NOMO-1 treated with DMSO at 0.1 percent for 48 hours (cell line): ENCODE results near the gene FGF1.

ENCODE experiments used
- DNase-seq: peaks from one replicate; lab custom pipeline; 2025; ENCODE audit not compliant: unreplicated experiment; lab: John Stamatoyannopoulos, UW

The FGF1 gene

GRCh38 chr5:142587354-142587965, 98.4 kb downstream of the FGF1 start:
- DNase-seq = peak; percentile 40

- DNase-seq = no peak
Measured at GRCh38 chr5:142586552-142586951, 99.3 kb downstream of the FGF1 start.

- no peak for DNase-seq
Measured at GRCh38 chr5:142585451-142585850, 100.4 kb downstream of the FGF1 start.

GRCh38 chr5:142584891-142585290, 101.0 kb downstream of the FGF1 start:
- no peak for DNase-seq

DNA sequence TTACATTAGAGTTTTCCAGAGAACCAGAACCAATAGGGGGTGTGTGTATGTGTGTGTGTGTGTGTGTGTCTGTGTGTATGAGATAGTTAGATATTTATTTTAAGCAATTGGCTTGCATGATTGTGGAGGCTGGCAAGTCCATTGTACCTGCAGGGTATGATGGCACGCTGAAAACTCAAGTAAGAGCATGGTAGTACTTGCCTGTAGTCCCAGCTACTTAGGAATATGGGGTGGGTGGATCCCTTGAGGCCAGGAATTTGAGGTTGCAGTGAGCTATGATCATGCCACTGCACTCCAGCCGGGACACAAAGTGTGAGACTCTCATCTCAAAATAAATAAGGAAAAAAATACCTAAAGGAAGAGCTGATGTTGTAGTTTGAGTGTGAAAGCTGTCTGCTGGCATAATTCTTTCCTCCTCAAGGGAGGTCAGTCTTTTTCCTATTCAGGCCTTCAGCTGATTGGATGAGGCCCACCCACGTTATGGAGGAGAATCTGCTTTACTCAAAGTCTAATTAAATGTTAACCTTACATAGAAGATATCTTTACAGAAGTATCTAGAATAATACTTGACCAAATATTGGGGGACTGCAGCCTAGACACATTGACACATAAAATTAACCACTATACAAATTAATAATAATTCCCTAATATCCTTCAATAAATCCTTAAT, 107.6 kb downstream of the FGF1 start:
- DNase-seq = no peak

DNA sequence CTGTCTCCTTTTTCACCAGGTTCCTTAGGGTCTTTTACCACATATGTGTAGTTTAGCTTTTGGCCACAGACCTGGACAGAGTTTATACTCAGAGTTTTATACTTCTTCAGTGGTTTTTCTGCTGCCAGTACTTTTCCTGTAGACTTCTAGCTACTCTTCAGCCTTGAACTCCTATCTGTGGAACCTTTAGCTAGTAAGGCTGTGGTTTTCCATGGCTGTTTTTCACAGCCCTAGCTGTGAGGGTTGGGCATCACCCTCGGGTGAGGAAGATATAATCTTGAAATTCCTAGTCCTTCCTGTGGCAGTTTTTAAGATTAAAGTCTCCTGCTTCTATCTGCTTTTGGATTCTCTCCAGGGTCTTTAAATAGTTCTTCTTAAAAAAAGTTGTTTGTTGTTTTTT, 109.1 kb downstream of the FGF1 start:
- no peak for DNase-seq

DNA sequence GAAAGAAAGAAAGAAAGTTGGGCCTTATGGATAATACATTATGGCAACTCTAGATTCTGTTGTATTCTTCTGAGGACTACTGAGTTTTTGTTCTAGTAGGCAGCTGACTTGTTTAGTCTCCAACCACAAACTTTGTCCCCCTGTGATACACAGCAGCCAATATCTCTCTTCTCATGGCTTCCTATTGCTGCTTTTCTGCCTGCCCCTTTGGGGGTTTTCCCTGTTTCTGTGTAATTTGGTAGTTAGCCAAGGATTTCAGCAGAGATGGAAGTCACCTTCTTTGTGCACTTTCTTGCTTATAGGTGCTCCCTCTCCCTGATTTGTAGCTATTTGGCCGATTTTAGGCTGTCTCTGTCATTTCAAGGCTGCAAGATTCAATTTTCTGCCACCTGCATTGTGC, 109.6 kb downstream of the FGF1 start:
- no peak for DNase-seq

- DNase-seq = no peak
Measured at GRCh38 chr5:142572006-142572405, 113.9 kb downstream of the FGF1 start.

- DNase-seq = no peak
Measured at GRCh38 chr5:142571371-142571770, 114.5 kb downstream of the FGF1 start.

GRCh38 chr5:142569905-142570304, 116.0 kb downstream of the FGF1 start:
- DNase-seq = no peak

GRCh38 chr5:142568996-142569335, 116.9 kb downstream of the FGF1 start:
- no peak for DNase-seq

GRCh38 chr5:142568283-142568995, 117.5 kb downstream of the FGF1 start:
- no peak for DNase-seq

DNA sequence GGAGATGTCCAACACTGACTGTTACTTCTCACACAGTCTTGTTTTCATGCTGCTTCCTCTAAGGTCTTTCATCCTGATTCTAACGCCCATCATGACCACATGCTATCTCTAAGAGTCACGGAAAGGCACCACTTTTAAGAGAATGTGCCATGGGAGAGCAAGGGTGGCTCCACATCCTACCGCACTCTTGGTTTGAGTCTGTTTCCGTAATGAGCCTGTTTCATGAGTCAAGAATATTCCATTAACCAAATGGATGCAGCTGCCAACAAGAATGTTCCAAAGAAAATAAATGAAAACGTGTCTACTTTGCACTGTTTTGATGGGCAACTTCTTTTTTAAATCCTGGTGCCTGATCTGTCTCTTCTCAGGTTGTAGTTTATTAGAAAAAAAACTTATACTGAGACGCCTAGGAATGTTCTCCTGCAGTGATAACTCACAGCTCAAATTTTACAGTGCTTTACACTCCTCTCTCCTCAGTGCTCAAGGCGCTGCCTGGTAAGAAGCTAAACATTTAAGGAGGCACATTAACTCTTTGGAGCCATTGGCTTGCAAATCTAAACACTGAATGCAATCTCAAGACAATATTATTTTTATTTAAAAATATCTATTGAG, 124.3 kb downstream of the FGF1 start:
- no peak for DNase-seq

- no peak for DNase-seq
Measured at GRCh38 chr5:142561029-142561428, 124.9 kb downstream of the FGF1 start.

- DNase-seq = no peak
Measured at GRCh38 chr5:142552107-142552506, 133.8 kb downstream of the FGF1 start.

- DNase-seq = no peak
Measured at GRCh38 chr5:142551338-142552067, 134.4 kb downstream of the FGF1 start.

GRCh38 chr5:142550471-142550870, 135.4 kb downstream of the FGF1 start:
- DNase-seq = no peak

DNA sequence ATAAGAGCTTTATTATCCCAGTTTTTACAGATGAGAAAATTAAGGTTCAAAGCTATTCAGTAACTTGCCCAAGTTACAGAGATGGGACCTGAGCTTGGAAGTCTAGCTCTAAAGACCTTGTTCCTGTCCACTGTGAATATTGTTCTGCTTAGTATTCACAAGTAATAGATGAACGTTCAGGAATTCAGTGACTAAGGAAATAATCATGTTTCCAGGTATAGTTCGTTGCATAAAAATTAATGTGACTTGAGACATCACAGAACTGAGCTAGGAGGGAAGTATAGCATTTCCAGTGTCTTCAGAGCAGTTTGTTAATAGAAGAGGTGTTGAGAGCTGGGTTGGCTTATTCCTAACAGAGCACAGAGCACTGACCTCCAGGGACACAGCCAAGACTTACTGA, 136.1 kb downstream of the FGF1 start:
- DNase-seq = no peak

GRCh38 chr5:142548739-142549275, 137.1 kb downstream of the FGF1 start:
- DNase-seq = peak; percentile 80

DNA sequence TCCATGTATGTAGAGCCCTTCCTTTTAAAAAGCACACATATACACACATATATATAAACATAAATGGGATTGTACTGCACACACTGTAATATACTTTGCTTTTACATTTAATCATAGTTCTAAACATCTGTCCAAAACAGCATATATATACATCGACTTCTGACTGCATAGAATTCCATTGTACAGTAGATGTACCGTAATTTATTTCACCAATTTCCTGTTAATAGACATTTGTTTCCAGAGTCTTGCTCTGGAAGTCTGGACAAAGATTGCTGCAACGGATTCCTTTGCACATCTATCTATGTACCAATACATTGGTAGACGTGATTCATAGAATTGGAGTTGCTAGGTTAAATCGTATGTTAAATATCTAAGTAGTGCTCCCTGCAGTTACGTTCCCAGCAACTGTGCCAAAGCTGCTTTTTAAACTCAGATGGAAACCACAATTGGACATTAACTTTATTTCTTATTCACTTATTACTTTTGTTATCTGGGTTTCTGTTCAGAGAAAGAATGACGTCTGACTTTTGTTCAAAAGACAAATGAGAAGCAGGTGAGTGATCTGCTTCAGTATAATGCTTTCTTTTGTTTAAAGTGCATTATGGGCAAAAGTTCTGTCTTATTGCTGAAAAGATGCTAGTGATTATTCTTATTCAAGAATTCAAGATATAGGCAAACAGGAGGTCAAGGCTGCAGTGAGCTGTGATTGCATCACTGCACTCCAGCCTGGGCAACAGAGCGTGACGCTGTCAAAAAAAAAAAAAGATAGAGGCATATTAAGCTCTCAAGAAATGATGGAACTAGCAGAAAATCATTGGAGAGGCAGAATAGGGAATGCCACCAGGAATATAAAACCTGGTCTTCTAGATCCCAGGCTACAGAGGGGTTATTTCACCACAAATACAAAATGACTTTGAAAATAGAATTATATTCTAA, 138.2 kb downstream of the FGF1 start:
- DNase-seq = no peak
